ENCODE data around the gene JMJD6. TPM values are rescaled to one million over a fixed set of nuclear protein-coding genes. Genes with fewer than 3 reads are reported as not detected.

The JMJD6 gene
- total and polyA plus RNA-seq, 9 of the 15 experiments (the other 6 are each of a cell fraction or from before 2014, with no cell fraction given) = 2.5 to 52.3 (median 36.3) TPM

GRCh38 chr17:76671123-76671911 is 55.1 kb downstream of the JMJD6 start (continued):
- TF ChIP-seq ETS1 (conservative IDR thresholded peaks at IDR 0.05; ENCODE audit: control insufficient read depth, low read depth, low read length) = no peak
- TF ChIP-seq NR2C2 (CRISPR knock-in tag; IDR thresholded peaks at IDR 0.05) = no peak
- TF ChIP-seq NR2C2 (tag; IDR thresholded peaks at IDR 0.05) = 0 out of 2 replicates have a peak, but pooled peaks have one; percentile 6
- TF ChIP-seq FOS (IDR thresholded peaks at IDR 0.05; ENCODE audit: extremely low read depth, insufficient read length) = peak; percentile 99
- TF ChIP-seq SLC30A9 (CRISPR knock-in tag; IDR thresholded peaks at IDR 0.05) = no peak
- no peak; the same call in 1 of the 2 replicates for TF ChIP-seq ZNF609 (CRISPR knock-in tag; IDR thresholded peaks at IDR 0.05; ENCODE audit: borderline replicate concordance)
- no peak for TF ChIP-seq YBX1 (IDR thresholded peaks at IDR 0.05)
- 0 out of 2 replicates have a peak, but pooled peaks have one; percentile 46 for TF ChIP-seq CREB1 (IDR thresholded peaks at IDR 0.05)
- peak; percentile 65; the same call in 1 of the 2 replicates for TF ChIP-seq CREB1 (CRISPR knock-in tag; IDR thresholded peaks at IDR 0.05)
- TF ChIP-seq SOX6 (IDR thresholded peaks at IDR 0.05) = no peak
- TF ChIP-seq STAT5B (CRISPR knock-in tag; IDR thresholded peaks at IDR 0.05) = no peak
- TF ChIP-seq PHTF2 (CRISPR knock-in tag; IDR thresholded peaks at IDR 0.05) = no peak
- TF ChIP-seq ELK1 (CRISPR knock-in tag; IDR thresholded peaks at IDR 0.05) = no peak
- TF ChIP-seq HCFC1 (IDR thresholded peaks at IDR 0.05; ENCODE audit: low read depth, low read length) = no peak
- no peak for TF ChIP-seq BCOR (IDR thresholded peaks at IDR 0.05)
- 0 out of 2 replicates have a peak, but pooled peaks have one; percentile 26 for TF ChIP-seq HDAC2 (IDR thresholded peaks at IDR 0.05)
- TF ChIP-seq HBP1 (CRISPR knock-in tag; IDR thresholded peaks at IDR 0.05) = no peak
- TF ChIP-seq ZFPM2 (CRISPR knock-in tag; IDR thresholded peaks at IDR 0.05) = no peak
- no peak for TF ChIP-seq ZNF696 (CRISPR knock-in tag; conservative IDR thresholded peaks at IDR 0.05)
